K562 (cell line): Measurements from ENCODE around the gene AHI1. TPM values are rescaled to one million over a fixed set of nuclear protein-coding genes. Genes with fewer than 3 reads are reported as not detected.

Source experiments
- BRF1 ChIP-seq: IDR thresholded peaks from 3 replicates; pipeline ENCODE4 v1.6.1; 2011; ENCODE audit warnings: borderline replicate concordance, mild to moderate bottlenecking; ENCODE audit not compliant: insufficient read length; ENCODE audit errors: extremely low read depth
- CBX2 ChIP-seq: fragments of 200-600 bp; sonication (generic); IDR thresholded peaks from one replicate; pipeline ENCODE4 v1.6.1; 2012; ENCODE audit warnings: mild to moderate bottlenecking, low read length, inconsistent platforms; ENCODE audit not compliant: insufficient read depth, poor library complexity, severe bottlenecking
- CCAR2 ChIP-seq: fragments of 200-400 bp; formaldehyde crosslinking; IDR thresholded peaks from 2 replicates; pipeline ENCODE4 v1.6.1; 2017; ENCODE audit warnings: mild to moderate bottlenecking, low read depth, low read length
- E2F3 ChIP-seq: fragments of 250-450 bp; sonication (Bioruptor Pico); IDR thresholded peaks from 2 replicates; pipeline ENCODE4 v1.4.0; 2020; ENCODE audit warnings: mild to moderate bottlenecking
- ESRRA ChIP-seq: fragments of 450-650 bp; IDR thresholded peaks from 2 replicates; pipeline ENCODE4 v1.6.1; 2014; ENCODE audit warnings: low read depth, mild to moderate bottlenecking, moderate library complexity, borderline replicate concordance
- EZH2 ChIP-seq: IDR thresholded peaks from 2 replicates; pipeline ENCODE4 v1.6.1; 2012; ENCODE audit warnings: low read depth, mild to moderate bottlenecking, inconsistent platforms, low read length, borderline replicate concordance
- NR3C1 ChIP-seq: sonication (generic); formaldehyde crosslinking; IDR thresholded peaks from 2 replicates; pipeline ENCODE4 v1.8.1; 2022; ENCODE audit warnings: missing genetic modification reagents
- SMARCE1 ChIP-seq: fragments of 450-650 bp; IDR thresholded peaks from 2 replicates; pipeline ENCODE4 v1.7.1; 2016; ENCODE audit warnings: mild to moderate bottlenecking
- SP1 ChIP-seq: sonication (generic); formaldehyde crosslinking; IDR thresholded peaks from 2 replicates; pipeline ENCODE4 v1.8.1; 2022; ENCODE audit warnings: mild to moderate bottlenecking, missing genetic modification reagents
- STAT6 ChIP-seq: sonication (generic); formaldehyde crosslinking; IDR thresholded peaks from 2 replicates; pipeline ENCODE4 v1.8.1; 2023; ENCODE audit warnings: mild to moderate bottlenecking, missing genetic modification reagents
- TSC22D4 ChIP-seq: fragments of 450-650 bp; IDR thresholded peaks from 2 replicates; pipeline ENCODE4 v1.6.1; 2016; ENCODE audit warnings: missing genetic modification characterization, missing biosample characterization, control low read depth
- ZBTB26 ChIP-seq: fragments of 450-650 bp; formaldehyde crosslinking; IDR thresholded peaks from 2 replicates; pipeline ENCODE4 v1.4.0; 2022; ENCODE audit warnings: missing genetic modification characterization
- ZNF134 ChIP-seq: fragments of 250-450 bp; sonication (Bioruptor Pico); conservative IDR thresholded peaks from 2 replicates; pipeline ENCODE4 v1.4.0; 2020
- ZNF785 ChIP-seq: fragments of 250-450 bp; sonication (Bioruptor Pico); IDR thresholded peaks from 2 replicates; pipeline ENCODE4 v1.4.0; 2020; ENCODE audit warnings: mild to moderate bottlenecking
- polyA plus RNA-seq, 8 experiments: library from polyadenylated mRNA; depleted of rRNA in 4 of 8; stranded (reverse) in 5 of 8; unstranded in 3 of 8; fragments of >200 nt; fragmentation: Nextera tagmentation in 2 of 8; fragmentation: Illumina TruSeq in 1 of 8; extraction: Ambion mirVana in 2 of 8; extraction: Trizol in 1 of 8; gene quantifications; 2 replicates each; pipeline versions ENCODE4 v1.2.1 to v1.2.3, GENCODE V29; 2011 to 2014; ENCODE audit warnings: inconsistent platforms in 1 of 8, missing spikeins in 1 of 8
- total RNA-seq, 7 experiments: library from RNA; depleted of rRNA in 6 of 7; stranded (reverse); fragments of >200 nt in 6 of 7; fragmentation: Illumina TruSeq in 2 of 7; extraction: Trizol in 2 of 7; gene quantifications; 2 replicates each; pipeline versions ENCODE4 v1.2.1 to v1.2.3, GENCODE V29; 2011 to 2021; ENCODE audit warnings: low replicate concordance in 1 of 7
- TF ChIP-seq, protein P1 (sequence below): fragments of 450-650 bp; formaldehyde crosslinking; IDR thresholded peaks from 2 replicates; pipeline ENCODE4 v1.4.0; 2020; ENCODE audit warnings: mild to moderate bottlenecking, moderate library complexity
- TF ChIP-seq, protein P2 (sequence below): sonication (generic); formaldehyde crosslinking; IDR thresholded peaks from 2 replicates; pipeline ENCODE4 v1.8.1; 2023; ENCODE audit warnings: mild to moderate bottlenecking, missing genetic modification reagents
- TF ChIP-seq, protein P3 (sequence below): fragments of 250-450 bp; sonication (Bioruptor Pico); IDR thresholded peaks from 2 replicates; pipeline ENCODE4 v1.5.0; 2021; ENCODE audit warnings: mild to moderate bottlenecking, moderate library complexity

The AHI1 gene
- total and polyA plus RNA-seq, 9 of the 15 experiments (the other 6 are each of a cell fraction or from before 2014, with no cell fraction given) = 24.7 to 54.9 (median 32.2) TPM

DNA sequence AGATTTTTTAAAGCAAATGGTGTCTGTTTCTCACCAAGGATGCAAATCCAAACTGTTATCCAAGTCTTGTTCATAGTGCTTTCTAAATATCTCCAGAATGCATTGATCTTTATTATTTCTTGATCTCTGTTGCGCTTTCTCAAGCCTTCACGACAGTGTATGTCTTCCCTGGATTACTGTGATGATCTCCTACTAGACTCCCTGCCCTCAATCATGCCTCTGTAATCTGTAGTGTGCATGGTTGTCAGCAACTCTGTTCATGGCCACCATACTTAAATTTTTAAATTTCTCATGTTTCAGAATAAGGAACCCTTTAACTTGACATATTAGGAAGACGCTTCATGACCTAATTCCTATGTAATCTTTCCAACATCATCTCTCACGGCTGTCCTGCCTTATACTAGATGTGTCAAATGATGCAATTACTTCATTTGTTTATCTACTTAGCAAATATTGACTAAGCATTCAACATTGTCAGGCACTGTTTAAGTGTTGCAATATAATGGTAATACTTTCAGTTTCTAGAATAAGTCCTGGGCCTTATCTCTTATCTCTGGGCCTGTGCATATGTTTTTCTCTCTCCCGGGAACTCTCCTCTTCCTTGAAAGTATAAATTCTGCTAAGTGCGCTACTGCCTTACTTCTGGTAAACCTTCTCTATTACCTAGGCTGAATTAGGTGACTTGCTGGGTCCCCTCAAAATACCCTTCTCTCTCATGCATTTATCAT is 25.6 kb upstream of the AHI1 start (continued):
- TF ChIP-seq, protein P1, sequence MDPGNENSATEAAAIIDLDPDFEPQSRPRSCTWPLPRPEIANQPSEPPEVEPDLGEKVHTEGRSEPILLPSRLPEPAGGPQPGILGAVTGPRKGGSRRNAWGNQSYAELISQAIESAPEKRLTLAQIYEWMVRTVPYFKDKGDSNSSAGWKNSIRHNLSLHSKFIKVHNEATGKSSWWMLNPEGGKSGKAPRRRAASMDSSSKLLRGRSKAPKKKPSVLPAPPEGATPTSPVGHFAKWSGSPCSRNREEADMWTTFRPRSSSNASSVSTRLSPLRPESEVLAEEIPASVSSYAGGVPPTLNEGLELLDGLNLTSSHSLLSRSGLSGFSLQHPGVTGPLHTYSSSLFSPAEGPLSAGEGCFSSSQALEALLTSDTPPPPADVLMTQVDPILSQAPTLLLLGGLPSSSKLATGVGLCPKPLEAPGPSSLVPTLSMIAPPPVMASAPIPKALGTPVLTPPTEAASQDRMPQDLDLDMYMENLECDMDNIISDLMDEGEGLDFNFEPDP (CRISPR knock-in tag) = no peak
- TF ChIP-seq, protein P2, sequence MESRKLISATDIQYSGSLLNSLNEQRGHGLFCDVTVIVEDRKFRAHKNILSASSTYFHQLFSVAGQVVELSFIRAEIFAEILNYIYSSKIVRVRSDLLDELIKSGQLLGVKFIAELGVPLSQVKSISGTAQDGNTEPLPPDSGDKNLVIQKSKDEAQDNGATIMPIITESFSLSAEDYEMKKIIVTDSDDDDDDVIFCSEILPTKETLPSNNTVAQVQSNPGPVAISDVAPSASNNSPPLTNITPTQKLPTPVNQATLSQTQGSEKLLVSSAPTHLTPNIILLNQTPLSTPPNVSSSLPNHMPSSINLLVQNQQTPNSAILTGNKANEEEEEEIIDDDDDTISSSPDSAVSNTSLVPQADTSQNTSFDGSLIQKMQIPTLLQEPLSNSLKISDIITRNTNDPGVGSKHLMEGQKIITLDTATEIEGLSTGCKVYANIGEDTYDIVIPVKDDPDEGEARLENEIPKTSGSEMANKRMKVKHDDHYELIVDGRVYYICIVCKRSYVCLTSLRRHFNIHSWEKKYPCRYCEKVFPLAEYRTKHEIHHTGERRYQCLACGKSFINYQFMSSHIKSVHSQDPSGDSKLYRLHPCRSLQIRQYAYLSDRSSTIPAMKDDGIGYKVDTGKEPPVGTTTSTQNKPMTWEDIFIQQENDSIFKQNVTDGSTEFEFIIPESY = no peak
- TF ChIP-seq ESRRA = no peak; the same call in 1 of the 2 replicates
- TF ChIP-seq ZNF134 (CRISPR knock-in tag) = no peak
- no peak for TF ChIP-seq ZBTB26 (CRISPR knock-in tag)
- no peak for TF ChIP-seq CCAR2
- no peak for TF ChIP-seq TSC22D4 (tag)
- no peak for TF ChIP-seq EZH2
- TF ChIP-seq E2F3 = no peak
- TF ChIP-seq NR3C1 (CRISPR knock-in tag) = no peak
- no peak for TF ChIP-seq SP1 (CRISPR knock-in tag)
- TF ChIP-seq BRF1 = no peak
- no peak for TF ChIP-seq CBX2
- peak; percentile 88; the same call in 1 of the 2 replicates for TF ChIP-seq SMARCE1
- no peak for TF ChIP-seq ZNF785 (CRISPR knock-in tag)
- TF ChIP-seq, protein P3, sequence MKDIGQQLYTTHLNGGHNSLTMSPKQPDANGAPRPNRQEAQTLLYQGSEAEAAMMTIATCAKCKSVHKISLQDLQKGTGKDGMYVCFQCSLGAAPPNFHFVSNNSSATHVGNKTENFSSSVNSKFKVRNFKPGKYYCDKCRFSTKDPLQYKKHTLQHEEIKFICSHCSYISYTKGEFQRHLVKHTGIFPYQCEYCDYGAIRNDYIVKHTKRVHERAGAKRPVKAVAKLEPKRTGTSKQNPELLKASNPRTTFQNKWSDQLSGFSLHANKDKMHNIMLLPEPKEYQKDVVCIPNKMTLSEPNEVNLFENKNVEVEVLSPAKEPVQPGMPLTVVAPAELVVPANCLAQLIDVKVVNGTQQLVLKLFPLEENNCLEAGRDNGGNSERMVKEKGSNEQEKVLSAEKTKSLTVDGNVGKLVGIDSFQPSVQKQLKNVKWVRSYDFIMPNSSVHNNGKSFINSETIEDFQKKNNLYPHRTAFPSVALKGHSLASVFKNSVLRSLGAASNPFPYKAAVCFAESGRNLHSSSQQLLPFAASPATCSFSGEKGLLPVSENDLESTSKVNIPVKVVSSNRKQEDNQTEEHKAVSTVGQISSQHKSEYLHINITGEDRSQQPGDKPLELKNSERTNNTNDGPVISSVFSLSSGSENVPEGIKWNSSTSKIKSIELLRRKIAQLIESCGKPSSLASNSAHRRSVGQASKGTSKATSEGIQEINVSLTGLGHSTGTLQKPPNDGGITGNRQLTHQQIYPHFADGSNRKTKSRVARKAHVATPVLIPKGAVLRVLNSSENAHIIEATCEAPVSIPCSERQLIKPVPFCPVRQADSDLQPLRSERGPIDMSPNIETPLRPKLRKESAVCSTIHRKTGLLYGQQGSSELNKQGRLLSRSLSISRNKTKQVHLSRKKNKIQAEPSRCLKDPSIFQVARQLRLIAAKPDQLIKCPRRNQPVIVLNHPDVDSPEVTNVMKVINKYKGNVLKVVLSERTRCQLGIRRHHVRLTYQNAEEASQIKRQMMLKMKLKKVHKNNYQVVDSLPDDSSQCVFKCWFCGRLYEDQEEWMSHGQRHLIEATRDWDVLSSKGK = no peak
- no peak for TF ChIP-seq STAT6 (CRISPR knock-in tag)
